Stimulated activated CD8-positive, alpha-beta memory T cell treated with anti-CD3 and anti-CD28 coated beads, Interleukin-12 subunit alpha, Interleukin-12 subunit beta, amount 100 ng/mL, for 24 hours (primary cell): ENCODE measurements around the gene C4orf50.

Experiments used
- DNase-seq: peaks from one replicate; pipeline ENCODE4 v3.0.0-alpha.2; 2020; ENCODE audit errors: extremely low read depth

Gene C4orf50

GRCh38 chr4:6043843-6044242, 25.6 kb upstream of the C4orf50 start:
- DNase-seq = no peak

GRCh38 chr4:6043188-6043587, 25.0 kb upstream of the C4orf50 start:
- no peak for DNase-seq

- DNase-seq = no peak
These were observed 24.2 kb upstream of the C4orf50 start for GRCh38 chr4:6042293-6043063.

DNA sequence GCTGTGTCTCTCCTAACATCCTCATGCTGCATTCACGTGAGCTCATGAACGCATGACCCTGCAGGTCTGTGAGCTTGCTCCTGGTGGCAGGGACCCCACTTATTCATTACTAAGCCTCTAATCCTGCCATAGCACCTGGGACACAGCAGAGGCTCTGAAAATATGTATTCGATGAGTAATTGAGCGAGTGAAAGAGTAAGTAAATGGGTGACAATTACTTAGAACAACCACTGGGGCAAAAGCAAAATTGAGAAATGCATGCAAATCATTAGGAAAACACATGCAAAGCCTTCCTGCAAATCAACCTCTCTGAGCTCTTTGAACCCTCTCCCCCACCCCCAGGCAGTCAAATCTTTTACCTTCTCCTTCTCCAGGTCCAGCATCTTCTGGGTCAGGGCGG, 23.6 kb upstream of the C4orf50 start:
- DNase-seq = no peak

DNA sequence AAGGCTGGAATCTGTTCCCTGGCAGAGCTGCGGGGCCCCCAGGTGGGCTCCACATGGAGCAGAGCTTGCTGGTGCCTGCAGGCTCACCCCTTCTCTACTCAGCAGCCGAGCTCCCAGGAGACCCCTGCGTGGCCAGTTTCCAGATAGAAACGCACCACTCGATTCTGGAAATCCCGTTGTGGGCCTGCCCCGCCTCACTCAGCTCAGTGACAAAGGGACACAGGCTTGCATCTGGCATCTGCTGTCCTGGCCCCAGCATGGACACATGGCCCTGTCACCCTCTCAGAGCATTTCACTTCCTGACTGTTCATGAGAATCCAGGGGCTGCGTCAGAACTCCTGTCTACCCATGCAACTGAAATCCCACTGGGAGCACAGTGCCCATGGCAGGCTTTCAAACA, 20.5 kb upstream of the C4orf50 start:
- no peak for DNase-seq

DNA sequence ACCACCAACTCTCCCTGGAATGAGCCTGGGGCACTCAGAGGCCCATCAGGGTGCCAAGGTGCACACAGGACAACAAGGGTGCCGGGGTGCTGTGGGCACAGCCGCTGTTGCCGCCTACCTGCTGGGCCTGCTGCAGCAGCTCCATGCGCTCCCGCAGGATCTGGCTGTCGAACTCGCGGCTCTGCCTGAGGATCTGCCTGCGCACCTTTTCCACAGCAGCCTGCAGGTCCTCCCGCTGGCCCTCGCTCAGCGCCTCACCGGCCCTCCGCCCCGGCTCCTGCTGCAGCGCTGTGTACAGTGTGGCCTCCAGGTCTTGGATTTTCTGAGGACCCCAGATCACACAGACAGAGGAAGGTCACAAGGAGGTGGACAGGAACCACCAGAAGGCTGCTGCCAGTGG, 17.6 kb upstream of the C4orf50 start:
- no peak for DNase-seq

DNA sequence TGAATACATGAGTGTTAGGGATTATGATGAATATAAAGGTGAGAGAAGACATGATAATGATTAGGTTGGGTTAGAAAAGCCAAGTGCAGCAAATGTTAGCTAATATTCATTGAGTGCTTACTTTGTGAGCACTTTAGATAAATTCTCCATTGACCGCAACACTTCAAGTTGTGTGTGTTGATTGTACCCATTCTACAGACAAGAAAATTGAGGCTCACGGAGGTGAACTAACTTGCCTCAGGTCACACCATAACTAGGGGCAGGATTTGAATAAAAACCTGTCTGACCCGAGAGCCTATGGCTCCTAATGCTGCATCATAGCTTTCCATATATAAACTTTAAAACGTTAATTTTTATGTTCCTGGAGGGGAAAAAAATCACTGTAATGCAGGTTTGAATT, 15.2 kb upstream of the C4orf50 start:
- DNase-seq = no peak

- no peak for DNase-seq
These were observed 14.3 kb upstream of the C4orf50 start for GRCh38 chr4:6032249-6033244.

DNA sequence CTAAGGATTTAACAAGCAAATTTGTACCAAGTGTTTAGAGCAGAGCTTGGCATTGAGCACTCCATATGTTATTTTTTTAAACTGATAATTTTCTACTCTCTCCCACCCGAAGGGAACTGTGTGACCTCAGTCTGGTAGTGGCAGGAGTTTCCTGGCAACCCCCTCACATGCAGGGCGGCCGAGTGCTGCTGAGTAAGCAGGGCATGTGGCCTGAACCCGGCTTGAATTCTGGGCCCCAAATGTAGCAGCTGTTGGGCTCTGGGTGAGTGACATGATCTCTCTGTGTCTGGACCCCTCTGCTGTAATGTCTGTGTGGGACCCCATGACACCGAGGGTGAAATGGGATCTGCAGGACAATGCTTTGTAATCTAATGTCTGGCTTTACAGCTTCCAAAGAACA, 13.6 kb upstream of the C4orf50 start:
- DNase-seq = no peak

DNA sequence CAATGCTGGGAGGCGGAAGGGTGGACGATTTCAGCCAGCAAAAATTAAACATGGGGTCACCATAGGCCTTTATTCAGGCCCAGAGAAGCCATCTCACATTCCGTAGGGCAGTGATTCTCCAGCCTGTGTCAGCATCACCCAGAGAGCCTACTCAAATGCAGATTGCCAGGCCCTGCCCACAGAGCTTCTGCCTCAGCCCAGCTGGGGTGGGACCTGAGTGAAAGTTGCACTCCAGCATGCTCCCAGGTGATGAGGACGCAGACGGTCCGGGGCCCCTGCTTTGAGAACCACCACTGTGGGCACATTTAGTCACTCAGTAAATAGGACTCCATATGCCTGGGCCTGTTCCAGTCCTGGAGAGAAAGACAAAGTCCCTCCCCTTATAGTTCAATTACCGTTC, 12.4 kb upstream of the C4orf50 start:
- DNase-seq = no peak

- no peak for DNase-seq
These were observed 11.0 kb upstream of the C4orf50 start for GRCh38 chr4:6029254-6029653.

- no peak for DNase-seq
These were observed 9.9 kb upstream of the C4orf50 start for GRCh38 chr4:6028168-6028567.

DNA sequence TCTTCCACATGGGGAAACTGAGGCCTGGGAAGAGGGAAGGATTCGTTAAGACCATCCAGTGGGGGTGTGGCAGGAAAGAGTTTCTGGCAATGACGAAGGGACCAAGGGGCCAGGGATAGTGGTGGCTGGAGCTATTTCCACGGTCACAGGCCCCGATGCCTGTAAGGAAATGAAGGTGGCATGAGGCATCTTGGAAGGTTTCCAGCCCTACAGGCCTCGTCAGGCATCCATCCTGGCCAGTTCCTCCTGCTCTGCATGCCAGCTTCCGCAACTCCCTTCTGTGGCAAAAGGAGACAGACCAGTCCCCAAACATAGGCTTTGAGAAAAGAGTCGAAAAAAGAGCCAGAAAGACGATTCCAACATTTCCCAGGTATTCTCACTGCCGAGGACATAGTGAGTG, 9.2 kb upstream of the C4orf50 start:
- DNase-seq = no peak

DNA sequence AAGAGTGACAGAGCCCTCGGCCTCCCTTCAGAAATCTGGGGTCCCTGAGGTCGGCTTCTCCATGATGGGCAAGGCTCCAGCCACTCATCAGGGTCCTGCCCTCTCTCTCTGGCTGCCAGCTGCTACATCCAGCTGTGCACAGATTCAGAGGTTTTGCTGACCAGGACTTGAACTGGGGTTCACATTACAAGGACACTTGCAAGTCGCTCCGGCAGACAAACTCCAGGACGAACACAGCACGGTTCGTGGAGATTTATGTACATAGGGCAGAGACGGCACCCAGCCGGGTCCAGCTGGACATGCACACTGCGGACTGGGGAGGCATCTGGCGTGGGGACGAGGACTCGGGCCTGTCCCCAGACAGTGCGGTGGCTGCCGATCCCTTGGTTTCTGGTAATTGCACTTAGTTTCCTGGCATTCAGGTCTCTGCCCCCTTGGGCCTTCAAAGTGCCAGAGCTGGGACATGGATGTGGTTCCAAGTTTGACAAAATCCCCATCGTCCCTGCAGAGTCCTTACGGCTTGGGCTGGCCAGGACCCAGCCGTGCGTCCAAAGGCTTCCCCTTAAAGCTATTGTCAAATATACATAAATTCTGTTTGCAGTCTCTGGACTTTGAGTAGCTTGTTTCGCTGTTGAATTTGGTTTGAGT, 6.2 kb upstream of the C4orf50 start:
- DNase-seq = no peak

GRCh38 chr4:6023731-6024130, 5.5 kb upstream of the C4orf50 start:
- DNase-seq = no peak

DNA sequence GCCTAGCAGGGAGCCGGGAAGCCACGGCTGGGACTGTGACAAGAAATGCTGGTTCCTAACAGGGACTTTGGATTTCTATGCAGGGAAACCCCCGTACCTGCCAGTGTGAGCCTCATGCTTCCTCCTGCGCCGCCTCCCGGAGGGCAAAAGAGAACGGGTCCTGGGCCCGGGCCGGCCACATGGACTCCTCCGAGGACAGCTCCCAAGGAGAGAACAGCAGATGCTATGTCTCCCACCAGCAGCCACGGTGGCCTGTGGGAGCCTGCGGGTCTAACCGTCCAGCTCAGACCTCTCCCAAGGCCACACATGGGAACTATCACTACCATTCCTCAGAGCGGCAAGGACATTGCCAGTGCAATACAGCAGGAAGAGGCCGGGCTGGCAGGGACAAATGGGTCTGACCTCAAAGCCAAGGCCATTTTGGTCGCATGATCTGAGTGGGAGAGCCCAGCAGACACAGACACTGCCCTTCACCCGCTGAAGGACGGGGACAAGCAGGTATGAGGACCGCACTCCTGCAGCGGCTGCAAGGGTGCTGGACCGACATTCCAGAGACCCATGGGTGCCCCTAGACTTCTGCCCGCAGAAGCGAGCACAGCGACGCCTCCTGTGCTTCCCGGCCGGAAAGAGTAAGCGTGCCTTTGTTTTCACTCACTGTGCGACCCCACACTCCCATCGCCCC, 4.5 kb upstream of the C4orf50 start:
- no peak for DNase-seq

- no peak for DNase-seq
These were observed 3.8 kb upstream of the C4orf50 start for GRCh38 chr4:6021831-6022606.

DNA sequence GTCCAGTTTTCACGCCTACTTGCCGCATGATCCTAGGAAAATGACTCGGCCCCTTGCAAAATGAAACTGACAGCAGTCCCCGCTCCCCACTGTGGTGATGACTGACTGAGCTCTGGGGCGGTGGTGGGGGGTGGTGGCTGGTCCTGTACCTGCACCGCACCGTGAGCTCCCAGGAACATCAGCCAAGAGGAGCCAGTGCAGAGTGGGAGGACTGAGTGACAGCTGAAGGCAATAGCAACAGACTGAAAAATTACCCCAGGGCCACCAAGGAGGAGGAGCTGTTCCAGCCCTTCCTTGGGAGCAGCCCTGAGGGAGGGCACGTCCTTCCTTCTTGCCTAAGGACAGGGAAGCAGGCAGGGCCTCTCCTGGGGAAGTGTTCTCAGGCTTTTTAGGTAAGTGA, 2.4 kb upstream of the C4orf50 start:
- no peak for DNase-seq

DNA sequence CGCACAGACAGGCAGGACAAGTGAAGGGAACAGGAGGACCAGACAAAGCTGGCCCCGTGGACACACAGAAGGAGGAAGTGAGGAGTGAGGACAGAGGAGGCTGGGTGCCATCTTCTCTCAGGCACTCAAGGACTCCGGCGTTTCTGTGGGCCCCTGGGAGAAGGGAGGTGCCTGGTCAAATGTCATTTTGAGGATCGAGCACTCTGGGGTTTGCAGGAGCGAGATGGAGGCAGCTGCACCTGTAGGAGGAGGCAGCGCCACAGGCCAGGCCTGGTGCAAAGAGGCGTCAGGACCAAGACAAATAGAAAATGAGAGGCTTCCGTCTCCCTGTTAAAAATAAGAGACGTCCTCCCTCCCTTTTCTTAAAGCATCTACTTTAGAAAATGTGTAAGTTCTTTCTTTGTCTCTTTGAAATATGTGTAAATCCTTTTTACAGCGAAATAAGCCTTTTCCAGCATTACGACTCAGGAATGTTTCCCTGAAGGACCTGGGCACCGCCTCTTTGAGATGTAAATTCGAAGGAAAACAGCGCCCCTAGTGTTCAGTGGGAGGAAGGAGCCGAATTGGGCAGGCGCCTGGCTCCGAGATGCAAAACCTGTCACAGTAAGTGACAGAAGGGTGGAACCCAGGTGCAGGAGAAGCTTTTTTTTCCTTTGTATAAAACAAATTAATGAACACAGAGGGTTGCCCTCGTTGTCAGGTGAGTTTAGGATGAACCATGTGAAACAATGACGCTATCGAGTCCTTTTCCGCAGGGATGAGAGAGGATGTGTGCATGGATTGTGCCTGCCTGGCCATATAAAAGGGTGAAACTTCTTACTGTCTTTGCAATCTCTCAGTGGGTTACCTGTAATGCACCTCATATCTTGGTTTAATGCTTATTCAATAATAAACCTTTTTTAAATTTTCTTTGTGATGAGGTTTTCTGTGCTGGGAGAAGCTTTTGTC, 1.4 kb upstream of the C4orf50 start:
- no peak for DNase-seq

- DNase-seq = no peak
These were observed 431 bp downstream of the C4orf50 start for GRCh38 chr4:6017800-6018199.
